Stimulated activated CD4-positive, alpha-beta T cell treated with anti-CD3 and anti-CD28 coated beads, Interleukin-15, amount 100 ng/mL, for 24 hours (primary cell): ENCODE data around the gene PDXDC1.
"Not testable (repeated sequence)": the region's sequence is repeated elsewhere in the genome, so short reads cannot be mapped to it uniquely, and the experiment has no call there.

Source experiments
- DNase-seq: peaks from one replicate; pipeline ENCODE4 v3.0.0-alpha.2; 2020

Gene PDXDC1, protein sequence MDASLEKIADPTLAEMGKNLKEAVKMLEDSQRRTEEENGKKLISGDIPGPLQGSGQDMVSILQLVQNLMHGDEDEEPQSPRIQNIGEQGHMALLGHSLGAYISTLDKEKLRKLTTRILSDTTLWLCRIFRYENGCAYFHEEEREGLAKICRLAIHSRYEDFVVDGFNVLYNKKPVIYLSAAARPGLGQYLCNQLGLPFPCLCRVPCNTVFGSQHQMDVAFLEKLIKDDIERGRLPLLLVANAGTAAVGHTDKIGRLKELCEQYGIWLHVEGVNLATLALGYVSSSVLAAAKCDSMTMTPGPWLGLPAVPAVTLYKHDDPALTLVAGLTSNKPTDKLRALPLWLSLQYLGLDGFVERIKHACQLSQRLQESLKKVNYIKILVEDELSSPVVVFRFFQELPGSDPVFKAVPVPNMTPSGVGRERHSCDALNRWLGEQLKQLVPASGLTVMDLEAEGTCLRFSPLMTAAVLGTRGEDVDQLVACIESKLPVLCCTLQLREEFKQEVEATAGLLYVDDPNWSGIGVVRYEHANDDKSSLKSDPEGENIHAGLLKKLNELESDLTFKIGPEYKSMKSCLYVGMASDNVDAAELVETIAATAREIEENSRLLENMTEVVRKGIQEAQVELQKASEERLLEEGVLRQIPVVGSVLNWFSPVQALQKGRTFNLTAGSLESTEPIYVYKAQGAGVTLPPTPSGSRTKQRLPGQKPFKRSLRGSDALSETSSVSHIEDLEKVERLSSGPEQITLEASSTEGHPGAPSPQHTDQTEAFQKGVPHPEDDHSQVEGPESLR

DNA sequence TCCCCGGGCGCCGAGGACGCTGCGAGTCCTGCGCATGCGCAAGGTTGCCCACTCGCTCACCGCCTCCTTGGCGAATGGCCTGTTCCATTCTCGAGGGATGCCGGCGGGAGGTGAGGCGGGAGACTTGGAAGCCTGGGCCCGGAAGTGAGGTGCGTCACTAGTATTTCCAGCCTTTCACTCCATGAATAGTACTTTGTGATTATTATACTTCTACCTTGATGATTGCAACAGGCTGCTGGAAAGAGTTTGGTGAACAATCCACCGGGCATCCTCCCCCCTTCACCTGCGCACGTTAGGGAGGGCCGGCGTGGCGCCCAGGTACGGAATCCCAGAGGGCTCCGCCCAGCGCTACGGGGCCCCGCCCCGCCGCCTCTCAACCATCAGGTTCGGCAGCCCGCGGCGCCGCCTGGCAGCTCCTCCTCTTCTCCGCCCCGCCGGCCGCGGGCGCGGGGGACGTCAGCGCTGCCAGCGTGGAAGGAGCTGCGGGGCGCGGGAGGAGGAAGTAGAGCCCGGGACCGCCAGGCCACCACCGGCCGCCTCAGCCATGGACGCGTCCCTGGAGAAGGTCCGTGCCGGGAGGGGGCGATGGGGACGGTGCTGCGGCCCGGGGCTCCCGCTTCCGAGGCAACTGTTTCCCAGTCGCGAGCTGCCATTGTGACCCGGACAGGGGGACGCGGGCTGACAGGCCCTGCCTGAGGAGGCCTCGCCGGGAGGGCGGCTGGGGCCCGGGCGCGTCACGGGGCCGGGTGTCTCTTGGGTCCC, at the start of gene PDXDC1:
Gene PDXDC1 (plus strand): TSS at position 371 of the 762 bp plus-strand sequence. CDS start 174 bp downstream, at position 545.
- DNase-seq = peak; percentile 99

DNA sequence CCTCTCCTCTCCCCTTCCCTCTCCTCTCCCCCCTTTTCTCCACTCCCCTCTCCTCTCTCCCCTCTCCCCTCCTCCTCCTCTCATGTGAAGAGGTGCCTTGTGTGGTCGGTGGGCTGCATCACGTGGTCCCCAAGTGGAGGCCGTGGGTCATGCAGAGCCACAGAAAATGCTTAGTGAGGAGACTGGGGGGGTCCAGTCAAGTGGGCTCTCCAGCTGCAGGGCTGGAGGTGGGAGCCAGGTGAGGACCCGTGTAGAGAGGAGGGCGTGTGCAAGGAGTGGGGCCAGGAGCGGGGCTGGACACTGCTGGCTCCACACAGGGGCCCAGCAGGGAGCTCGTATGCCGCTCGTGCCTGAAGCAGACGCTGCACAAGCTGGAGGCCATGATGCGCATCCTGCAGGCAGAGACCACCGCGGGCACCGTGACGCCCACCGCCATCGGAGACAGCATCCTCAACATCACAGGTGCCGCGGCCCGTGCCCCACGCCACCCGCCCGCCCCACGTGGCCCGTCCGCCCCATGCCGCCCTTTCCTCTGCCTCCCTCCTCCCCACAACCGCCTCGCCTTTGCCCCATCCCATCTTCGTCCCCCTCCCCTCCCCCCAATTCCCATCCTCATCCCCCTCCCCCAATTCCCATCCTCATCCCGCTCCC, 46.6 kb upstream of the PDXDC1 start:
- not testable (repeated sequence) for DNase-seq

DNA sequence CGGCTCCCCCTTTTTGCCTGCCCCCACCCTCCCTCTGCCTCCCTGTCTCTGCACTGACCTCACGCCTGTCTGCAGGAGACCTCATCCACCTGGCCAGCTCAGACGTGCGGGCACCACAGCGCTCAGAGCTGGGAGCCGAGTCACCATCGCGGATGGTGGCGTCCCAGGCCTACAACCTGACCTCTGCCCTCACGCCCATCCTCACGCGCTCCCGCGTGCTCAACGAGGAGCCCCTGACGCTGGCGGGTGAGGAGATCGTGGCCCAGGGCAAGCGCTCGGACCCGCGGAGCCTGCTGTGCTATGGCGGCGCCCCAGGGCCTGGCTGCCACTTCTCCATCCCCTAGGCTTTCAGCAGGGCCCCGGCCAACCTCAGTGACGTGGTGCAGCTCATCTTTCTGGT, 45.6 kb upstream of the PDXDC1 start:
- not testable (repeated sequence) for DNase-seq

DNA sequence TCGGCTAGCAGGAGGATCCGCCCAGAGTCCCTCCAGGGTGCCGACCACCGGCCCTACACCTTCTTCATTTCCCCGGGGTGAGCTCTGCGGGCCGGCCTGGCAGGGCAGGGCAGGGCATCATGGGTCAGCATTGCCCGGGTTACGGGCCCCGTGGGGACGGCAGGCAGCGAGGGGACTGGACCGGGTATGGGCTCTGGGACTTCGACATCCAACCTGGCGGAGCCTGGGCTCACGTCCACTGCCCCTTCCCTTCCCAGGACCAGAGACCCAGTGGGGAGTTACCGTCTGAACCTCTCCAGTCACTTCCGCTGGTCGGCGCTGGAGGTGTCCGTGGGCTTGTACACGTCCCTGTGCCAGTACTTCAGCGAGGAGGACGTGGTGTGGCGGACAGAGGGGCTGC, 44.6 kb upstream of the PDXDC1 start:
- not testable (repeated sequence) for DNase-seq

DNA sequence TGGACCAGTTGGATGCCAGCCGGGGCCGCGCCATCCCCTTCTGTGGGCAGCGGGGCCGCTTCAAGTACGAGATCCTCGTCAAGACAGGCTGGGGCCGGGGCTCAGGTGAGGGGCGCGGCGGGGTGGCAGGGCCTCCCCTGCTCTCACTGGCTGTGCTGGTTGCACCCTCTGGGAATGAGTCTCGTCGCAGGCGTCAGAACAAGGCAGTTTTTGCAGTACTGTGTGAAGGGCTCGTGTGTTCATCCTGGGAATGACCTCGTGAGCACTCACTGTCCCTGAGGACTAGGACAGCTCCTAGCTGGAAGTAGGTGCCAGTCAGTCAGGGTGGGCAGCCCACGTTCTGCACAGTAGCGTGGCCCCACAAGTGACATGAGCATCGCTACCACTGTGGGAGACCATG, 43.9 kb upstream of the PDXDC1 start:
- not testable (repeated sequence) for DNase-seq

DNA sequence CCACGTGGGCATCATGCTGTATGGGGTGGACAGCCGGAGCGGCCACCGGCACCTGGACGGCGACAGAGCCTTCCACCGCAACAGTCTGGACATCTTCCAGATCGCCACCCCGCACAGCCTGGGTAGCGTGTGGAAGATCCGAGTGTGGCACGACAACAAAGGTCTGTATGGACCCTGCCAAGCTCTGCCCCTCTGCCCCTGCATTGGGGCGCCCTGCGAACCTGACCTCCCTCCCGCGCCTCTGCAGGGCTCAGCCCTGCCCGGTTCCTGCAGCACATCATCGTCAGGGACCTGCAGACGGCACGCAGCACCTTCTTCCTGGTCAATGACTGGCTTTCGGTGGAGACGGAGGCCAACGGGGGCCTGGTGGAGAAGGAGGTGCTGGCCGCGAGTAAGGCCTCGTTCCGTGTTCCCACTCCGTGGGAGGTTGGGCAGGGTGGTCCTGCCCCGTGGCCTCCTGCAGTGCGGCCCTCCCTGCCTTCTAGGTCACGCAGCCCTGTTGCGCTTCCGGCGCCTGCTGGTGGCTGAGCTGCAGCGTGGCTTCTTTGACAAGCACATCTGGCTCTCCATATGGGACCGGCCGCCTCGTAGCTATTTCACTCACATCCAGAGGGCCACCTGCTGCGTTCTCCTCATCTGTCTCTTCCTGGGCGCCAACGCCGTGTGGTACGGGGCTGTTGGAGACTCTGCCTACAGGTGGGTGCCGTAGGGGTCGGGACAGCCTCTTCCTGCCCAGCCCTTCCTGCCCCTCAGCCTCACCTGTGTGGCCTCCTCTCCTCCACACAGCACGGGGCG, 42.0 kb upstream of the PDXDC1 start:
- DNase-seq = not testable (repeated sequence)

DNA sequence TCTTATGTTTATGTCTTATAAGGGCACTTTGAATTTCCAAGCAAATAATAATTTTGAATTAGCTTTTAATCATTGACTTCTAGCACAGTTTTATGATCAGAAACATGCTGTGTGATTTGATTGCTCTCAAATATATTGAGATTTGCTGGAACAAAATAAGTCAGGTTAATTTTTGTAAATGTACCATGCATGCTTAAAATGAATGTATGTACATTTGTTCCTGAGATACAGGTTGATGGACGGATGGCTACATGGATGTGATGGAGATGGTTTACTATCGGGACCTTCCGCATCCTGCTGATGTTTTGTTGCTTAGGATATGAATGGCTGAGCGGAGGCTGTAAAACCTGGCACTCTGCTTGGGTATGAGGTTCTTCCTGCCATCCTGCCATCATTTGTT, 37.7 kb upstream of the PDXDC1 start, which contains the start of gene NPIPA1:
Gene NPIPA1 (plus strand): TSS at position 301 of the 400 bp plus-strand sequence. CDS start 0 bp downstream, at position 301.
- not testable (repeated sequence) for DNase-seq

DNA sequence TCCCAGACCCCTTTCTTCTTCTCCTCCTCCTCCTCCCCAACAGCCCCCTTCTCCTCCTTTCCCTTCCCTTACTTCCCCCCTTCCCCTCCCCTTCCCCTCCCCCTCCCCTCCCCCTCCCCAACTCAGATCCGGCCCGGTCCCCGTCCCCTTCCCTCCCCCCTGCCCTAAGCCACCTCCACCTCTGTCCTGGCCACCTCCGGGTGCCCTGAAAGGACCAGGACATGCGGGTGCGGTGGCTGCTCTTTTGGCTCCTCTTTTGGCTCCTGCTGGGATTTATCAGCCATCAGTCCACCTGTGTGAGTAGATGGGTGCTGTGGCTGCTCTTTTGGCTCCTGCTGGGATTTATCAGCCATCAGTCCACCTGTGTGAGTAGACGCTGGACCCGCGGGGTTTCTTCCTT, 36.8 kb upstream of the PDXDC1 start:
- DNase-seq = not testable (repeated sequence)

DNA sequence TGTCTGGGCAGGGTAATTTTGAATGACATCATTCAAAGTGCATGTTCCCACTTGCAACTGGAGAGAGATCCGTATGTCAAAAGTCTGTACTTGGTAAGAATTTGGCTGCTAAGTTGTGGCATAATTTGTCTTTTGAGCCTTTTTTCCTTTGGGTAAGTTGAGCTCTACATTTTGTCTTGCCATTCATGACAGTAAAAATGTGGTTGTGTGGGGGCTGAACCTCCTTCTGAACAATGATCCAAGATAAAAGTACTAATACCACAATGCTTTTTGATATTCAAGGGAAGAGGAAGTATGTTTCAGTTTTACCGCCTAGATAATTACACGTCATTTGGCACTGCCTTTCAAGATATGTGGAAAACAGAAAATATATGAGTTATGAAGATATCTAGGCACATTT, 32.1 kb upstream of the PDXDC1 start:
- not testable (repeated sequence) for DNase-seq

DNA sequence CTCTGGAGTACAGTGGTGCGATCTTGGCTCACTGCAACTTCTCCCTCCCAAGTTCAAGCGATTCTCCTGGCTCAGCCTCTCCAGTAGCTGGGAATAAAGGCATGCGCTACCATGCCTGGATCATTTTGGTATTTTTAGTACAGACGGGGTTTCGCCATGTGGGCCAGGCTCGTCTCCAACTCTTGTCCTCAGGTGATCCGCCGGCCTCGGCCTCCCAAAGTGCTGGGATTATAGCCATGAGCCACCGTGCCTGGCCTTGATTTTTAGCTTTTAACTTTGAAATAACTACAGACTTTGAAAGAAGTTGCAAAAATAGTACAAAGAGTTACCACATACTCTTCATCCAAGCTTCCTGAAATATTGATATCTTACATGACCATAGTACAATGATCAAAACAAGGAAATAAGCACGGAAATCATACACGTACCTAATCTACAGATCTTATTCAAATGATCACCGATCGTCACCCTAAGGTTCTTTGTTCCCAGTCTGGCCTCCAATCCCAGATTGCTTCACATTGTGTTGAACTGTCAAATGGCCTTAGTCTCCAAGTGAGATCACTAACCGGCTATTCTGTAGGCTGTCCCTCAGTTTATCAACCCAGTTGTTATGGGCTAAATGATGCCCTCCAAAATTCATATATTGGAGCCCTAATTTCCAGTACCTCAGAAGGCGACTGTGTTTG, 19.1 kb upstream of the PDXDC1 start:
- DNase-seq = no peak

DNA sequence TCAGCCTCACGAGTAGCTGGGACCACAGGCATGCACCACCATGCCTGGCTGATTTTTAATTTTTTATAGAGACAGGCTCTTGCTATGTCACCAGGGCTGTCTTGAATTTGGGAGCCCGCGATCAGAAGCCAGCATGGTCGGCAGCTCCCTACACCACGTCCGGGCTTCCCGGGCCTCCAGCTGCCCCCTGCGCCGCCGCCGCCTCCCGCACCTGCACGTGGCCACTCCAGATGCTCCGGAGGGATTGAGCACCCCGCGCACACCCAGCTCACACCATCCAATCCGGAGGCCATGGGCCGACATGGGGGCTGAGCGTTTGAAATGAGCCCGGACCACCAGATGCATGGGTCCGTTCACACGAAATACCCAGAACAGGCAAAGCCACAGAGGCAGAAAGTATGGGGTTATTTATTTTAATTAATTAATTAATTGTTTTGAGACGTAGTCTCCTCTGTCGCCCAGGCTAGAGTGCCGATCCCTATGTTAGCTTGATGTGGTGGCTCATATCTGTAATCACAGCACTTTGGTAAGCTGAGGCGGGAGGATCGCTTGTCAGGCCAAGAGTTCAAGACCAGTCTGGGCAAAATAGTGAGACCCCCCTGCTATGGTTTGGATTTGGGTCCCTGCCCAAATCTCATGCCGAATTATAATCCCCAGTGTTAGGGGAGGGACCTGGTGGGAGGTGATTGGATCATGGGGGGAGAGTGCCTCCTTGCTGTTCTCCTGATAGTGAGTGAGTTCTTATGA, 17.1 kb upstream of the PDXDC1 start:
- DNase-seq = no peak

DNA sequence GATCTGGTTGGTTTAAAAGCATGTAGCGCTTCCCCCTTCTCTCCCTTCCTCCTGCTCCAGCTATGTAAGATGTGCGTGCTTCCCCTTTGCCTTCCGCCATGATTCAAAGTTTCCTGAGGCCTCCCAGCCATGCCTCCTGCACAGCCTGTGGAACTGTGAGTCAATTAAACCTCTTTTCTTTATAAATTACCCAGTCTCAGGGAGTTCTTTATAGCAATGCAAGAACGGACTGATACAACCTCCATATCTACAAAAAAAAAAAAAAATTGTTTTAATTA, 16.6 kb upstream of the PDXDC1 start:
- DNase-seq = no peak

DNA sequence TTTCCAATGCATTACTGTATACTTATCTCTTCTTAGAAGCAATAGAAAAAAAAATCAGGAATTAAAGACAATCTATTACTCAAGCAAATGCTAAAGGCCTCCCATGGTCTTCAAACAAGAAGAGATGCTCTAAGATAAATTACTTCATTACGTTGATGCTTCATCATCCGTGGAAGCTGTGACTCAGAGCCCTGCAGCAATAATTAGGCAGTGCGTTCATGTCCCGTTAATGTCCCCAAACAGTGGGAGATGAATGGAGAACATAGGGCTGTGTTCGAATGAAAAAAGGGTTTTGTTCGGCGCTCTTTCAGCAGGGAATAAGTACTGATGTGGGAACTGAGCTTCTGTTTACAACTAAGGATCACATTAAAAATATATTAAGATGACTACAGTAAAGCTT, 15.9 kb upstream of the PDXDC1 start:
- no peak for DNase-seq

DNA sequence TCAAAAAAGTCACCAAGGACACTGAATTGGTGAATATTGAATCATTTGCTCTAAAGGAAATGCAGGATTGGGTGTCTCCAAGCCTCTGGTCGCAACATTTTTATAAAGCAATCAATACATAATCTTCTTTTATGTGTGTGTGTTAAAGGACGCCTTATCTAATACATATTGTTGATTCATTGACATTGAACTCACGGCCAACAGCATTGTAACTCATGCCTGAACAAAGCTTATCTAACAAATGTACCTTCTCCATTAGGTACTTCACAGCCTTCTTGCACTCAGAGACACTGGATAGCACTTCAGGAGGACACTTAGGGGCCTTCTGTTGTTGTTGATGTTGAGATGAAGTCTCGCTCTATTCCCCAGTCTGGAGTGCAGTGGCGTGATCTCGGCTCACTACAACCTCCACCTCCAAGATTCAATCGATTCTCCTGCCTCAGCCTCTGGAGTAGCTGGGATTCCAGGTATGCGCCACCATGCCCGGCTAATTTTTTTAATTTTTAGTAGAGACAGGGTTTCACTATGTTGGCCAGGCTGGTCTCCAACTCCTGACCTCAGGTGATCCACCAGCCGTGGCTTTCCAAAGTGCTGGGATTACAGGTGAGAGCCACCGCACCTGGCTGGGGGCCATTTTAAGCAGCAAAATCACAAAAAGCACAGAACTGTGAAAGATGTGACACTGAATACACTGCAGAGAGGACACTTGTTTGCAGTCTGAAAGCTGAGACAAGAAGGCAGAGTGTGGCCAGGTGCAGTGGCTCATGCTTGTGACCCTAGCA, 13.2 kb upstream of the PDXDC1 start:
- no peak for DNase-seq

DNA sequence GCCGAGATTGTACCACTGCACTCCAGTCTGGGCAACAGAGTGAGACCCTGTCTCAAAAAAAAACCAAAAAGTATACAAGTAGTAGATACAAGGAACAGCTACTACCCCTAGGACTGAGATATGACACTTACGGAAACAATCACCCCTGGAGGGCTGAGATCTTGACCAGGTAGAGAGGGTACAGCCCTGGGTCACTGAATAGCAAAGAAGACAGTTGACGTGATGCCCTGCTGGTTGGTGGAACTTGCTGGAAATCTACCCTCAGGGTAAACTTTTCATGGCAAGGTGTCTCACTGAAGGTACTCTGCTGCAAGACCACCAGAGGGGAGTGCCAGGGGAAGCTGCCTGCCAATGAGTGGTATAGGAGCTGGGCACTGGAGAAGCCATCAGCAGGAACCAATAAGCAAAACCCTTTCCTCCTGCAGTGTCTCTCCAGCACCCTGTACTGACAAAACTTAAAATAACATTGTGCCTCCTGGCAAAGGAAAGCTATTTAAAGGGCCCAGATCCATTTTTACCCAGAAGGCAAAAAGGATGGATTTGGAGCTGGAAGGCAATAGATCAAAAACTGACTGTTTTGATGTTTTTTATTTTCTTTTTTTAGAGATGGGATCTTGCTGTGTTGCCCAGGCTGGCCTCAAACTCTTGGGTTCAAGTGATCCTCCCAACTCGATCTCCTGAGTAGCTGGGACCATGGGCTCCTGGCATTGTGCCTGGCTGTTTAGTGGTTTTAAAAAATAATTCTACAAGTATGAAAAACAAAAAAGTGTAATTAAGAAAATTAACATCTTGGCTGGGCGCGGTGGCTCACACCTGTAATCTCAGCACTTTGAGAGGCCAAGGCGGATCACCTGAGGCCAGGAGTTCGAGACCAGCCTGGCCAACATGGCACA, 11.3 kb upstream of the PDXDC1 start:
- no peak for DNase-seq

DNA sequence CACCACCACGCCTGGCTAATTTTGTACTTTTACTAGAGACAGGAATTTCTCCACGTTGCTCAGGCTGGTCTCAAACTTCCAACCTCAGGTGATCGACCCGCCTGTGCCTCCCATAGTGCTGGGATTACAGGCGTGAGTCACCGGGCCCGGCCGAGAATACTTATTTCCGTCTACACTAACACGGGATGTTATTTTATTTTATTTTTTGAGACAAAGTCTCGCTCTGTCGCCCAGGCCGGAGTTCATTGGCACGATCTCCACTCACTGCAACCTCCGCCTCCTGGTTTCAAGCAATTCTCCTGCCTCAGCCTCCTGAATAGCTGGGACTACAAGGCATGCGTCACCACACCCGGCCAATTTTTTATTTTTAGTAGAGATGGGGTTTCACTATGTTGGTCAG, 9.5 kb upstream of the PDXDC1 start:
- DNase-seq = no peak

DNA sequence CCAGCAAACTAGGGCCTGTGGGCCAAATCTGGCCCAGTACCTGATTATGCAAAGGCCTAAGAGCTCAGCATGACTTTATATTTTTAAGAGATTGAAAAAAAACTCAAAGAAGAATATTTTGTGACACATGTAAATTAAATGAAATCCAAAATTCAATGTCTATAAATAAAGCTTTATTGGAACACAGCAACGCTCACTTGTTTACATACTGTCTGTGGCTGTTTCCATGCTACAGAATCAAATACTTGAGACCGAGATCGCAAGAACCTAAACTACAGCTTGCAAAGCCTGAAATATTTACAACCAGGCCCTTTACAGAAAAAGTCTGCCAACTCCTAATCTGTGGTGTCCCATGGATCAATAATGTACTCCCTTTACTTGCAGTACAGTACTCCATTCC, 5.0 kb upstream of the PDXDC1 start:
- not testable (repeated sequence) for DNase-seq

DNA sequence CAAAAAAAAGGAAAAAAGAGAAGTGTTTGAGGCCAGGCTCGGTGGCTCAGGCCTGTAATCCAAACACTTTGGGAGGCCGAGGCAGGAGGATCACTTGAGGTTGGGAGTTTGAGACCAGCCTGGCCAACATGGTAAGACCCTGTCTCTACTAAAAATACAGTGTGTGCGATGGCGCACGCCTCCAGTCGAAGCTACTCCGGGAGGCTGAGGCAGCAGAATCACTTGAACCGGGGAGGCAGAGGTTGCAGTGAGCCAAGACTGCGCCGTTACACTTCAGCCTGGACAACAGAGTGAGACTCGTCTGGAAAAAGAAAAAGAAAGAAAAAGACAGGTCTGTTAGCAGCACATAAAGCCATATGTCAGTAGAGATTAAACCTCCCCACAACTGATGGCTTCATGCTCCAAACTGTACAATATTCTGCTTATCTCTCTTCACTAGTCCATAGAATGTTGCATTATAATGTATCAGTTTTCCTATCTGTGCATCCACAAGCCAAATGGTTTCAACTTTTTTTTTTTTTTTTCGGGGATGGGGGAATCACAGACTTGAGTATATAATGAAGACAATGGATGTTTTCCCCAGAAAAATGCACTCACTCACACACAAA, 3.1 kb upstream of the PDXDC1 start:
- not testable (repeated sequence) for DNase-seq
